Tibial artery (tissue), 4 donors: ENCODE measurements around the gene ARID5A.
"Not testable (repeated sequence)": the region's sequence is repeated elsewhere in the genome, so short reads cannot be mapped to it uniquely, and the experiment has no call there.

Experiments used
- DNase-seq, 2 donors: peaks; one replicate each; pipeline ENCODE4 v3.0.0-alpha.2; 2019
- H3K27ac ChIP-seq, 2 donors: fragments of 200-600 bp; sonication (generic) in 1 of 2; 1 replicate in 1 of 2; 2 replicates in 1 of 2; pipeline ENCODE4 v1.5.1; 2018 to 2019; ENCODE audit warnings: mild to moderate bottlenecking in 1 of 2
- H3K27me3 ChIP-seq, 2 donors: fragments of 200-600 bp; sonication (generic) in 1 of 2; one replicate each; pipeline versions ENCODE4 v1.5.1 to v1.6.0; 2016 to 2019
- H3K36me3 ChIP-seq, 3 donors: fragments of 200-600 bp; sonication (generic) in 2 of 3; one replicate each; pipeline ENCODE4 v1.5.1; 2016 to 2019; ENCODE audit warnings: mild to moderate bottlenecking in 2 of 3
- H3K4me1 ChIP-seq, 4 donors: fragments of 200-600 bp; sonication (generic) in 2 of 4; 1 replicate in 3 of 4; 2 replicates in 1 of 4; pipeline ENCODE4 v1.5.1; 2016 to 2019
- H3K4me3 ChIP-seq, 2 donors: fragments of 200-600 bp; sonication (generic) in 1 of 2; 1 replicate in 1 of 2; 2 replicates in 1 of 2; pipeline ENCODE4 v1.5.1; 2018 to 2019; ENCODE audit warnings: mild to moderate bottlenecking in 2 of 2
- H3K9me3 ChIP-seq, 3 donors: fragments of 200-600 bp; sonication (generic) in 1 of 3; one replicate each; pipeline ENCODE4 v1.5.1; 2016 to 2019
- CTCF ChIP-seq, 2 experiments: fragments of 200-600 bp in 1 of 2; fragments of 450-650 bp in 1 of 2; IDR thresholded peaks; one replicate each; pipeline ENCODE4 v1.5.1; 2017 to 2019; ENCODE audit warnings: antibody characterized with exemption in 2 of 2, mild to moderate bottlenecking in 1 of 2, moderate library complexity in 1 of 2
- intact Hi-C: fragments of 100-400 bp; cut with DNase I; formaldehyde crosslinking; loops from one replicate; pipeline ENCODE4 v1.15.0; 2023; ENCODE audit warnings: low total_unique reads

Gene ARID5A

GRCh38 chr2:96551605-96552314 is 15.2 kb downstream of the ARID5A start:
- peaks cover 0 to 42% (median 35%) of the 10 kb centered on the region in 4 donors for H3K4me1 ChIP-seq
- peaks cover 33 to 66% (median 62%) of the 10 kb centered on the region in 3 donors for H3K36me3 ChIP-seq
- H3K9me3 ChIP-seq: no peaks in the 10 kb centered on the region
- TF ChIP-seq CTCF (IDR thresholded peaks at IDR 0.05): no peak
- H3K4me3 ChIP-seq: no peak overlapping the region
- H3K27ac ChIP-seq: no peak overlapping the region
- no peak for DNase-seq
- no peaks in the 10 kb centered on the region for H3K27me3 ChIP-seq
- intact Hi-C loops: loop anchor here (10.0 kb wide), 1 partner anchor 147 kb away; no protein-coding TSS in a partner anchor

GRCh38 chr2:96552315-96553175 is 16.0 kb downstream of the ARID5A start:
- intact Hi-C loops: loop anchor here (10.0 kb wide), 1 partner anchor 148 kb away; no protein-coding TSS in a partner anchor
- H3K4me3 ChIP-seq: no peak overlapping the region
- H3K27me3 ChIP-seq: no peaks in the 10 kb centered on the region
- H3K9me3 ChIP-seq: no peaks in the 10 kb centered on the region
- DNase-seq: no peak
- H3K36me3 ChIP-seq: peaks cover 33 to 60% (median 58%) of the 10 kb centered on the region in 3 donors
- peaks cover 0 to 34% (median 27%) of the 10 kb centered on the region in 4 donors for H3K4me1 ChIP-seq
- no peak overlapping the region for H3K27ac ChIP-seq
- TF ChIP-seq CTCF (IDR thresholded peaks at IDR 0.05): no peak

- H3K36me3 ChIP-seq: peaks cover 33 to 52% (median 50%) of the 10 kb centered on the region in 3 donors
- intact Hi-C loops: loop anchor here (10.0 kb wide), 1 partner anchor 149 kb away; no protein-coding TSS in a partner anchor
- H3K27ac ChIP-seq: peak overlapping the region in 1 of 2 donors; percentile 62
- no peaks in the 10 kb centered on the region for H3K9me3 ChIP-seq
- DNase-seq: no peak
- H3K27me3 ChIP-seq: no peaks in the 10 kb centered on the region
- TF ChIP-seq CTCF (IDR thresholded peaks at IDR 0.05): no peak
- peaks cover 0 to 26% (median 19%) of the 10 kb centered on the region in 4 donors for H3K4me1 ChIP-seq
- no peak overlapping the region for H3K4me3 ChIP-seq
These were observed 16.8 kb downstream of the ARID5A start for GRCh38 chr2:96553176-96553956.

- Histone ChIP-seq H3K27ac (peak overlapping the region in 1 of 2 donors; percentile 62), H3K4me3 (peak overlapping the region; percentile 0 to 10), H3K36me3 (peaks cover 29 to 46% (median 45%) of the 10 kb centered on the region in 3 donors), H3K4me1 (peaks cover 0 to 21% (median 14%) of the 10 kb centered on the region in 4 donors)
- not testable (repeated sequence) for H3K9me3 ChIP-seq, H3K27me3 ChIP-seq, DNase-seq
- intact Hi-C loops: loop anchor here (10.0 kb wide), 1 partner anchor 149 kb away; no protein-coding TSS in a partner anchor
These were observed 17.4 kb downstream of the ARID5A start for GRCh38 chr2:96553957-96554292.

GRCh38 chr2:96554293-96555145 is 18.0 kb downstream of the ARID5A start:
- Histone ChIP-seq H3K4me3 (peak overlapping the region; percentile 0 to 10), H3K9me3 (no peaks in the 10 kb centered on the region), H3K27ac (peak overlapping the region in 1 of 2 donors; percentile 62), H3K36me3 (peaks cover 23 to 40% (median 39%) of the 10 kb centered on the region in 3 donors), H3K27me3 (no peaks in the 10 kb centered on the region), H3K4me1 (peaks cover 0 to 18% (median 12%) of the 10 kb centered on the region in 4 donors)
- intact Hi-C loops: loop anchor here (10.0 kb wide), 1 partner anchor 150 kb away; no protein-coding TSS in a partner anchor
- peak; percentile 97 to 98 for TF ChIP-seq CTCF (IDR thresholded peaks at IDR 0.05)
- peak; percentile 58 to 89 for DNase-seq
